CD4-positive, alpha-beta T cell (primary cell): ENCODE results near the gene HNRNPD. TPM values are rescaled to one million over a fixed set of nuclear protein-coding genes. Genes with fewer than 3 reads are reported as not detected.
"Not testable (repeated sequence)": the region's sequence is repeated elsewhere in the genome, so short reads cannot be mapped to it uniquely, and the experiment has no call there.

Experiments
- ATAC-seq: fragments of 200-7000 bp; cut with Tn5 transposase; one replicate; pipeline ENCODE4 v1.10.0; 2022; ENCODE audit warnings: mild to moderate bottlenecking; ENCODE audit not compliant: poor library complexity
- CTCF ChIA-PET: fragments of 350-600 bp; sonication (Branson Sonifier 250); formaldehyde crosslinking; loops from one replicate; lab custom pipeline; 2021; ENCODE audit warnings: antibody characterized with exemption, inconsistent platforms; lab: Charles Lee
- POLR2A ChIA-PET: fragments of 350-600 bp; sonication (Branson Sonifier 250); formaldehyde crosslinking; loops from one replicate; lab custom pipeline; 2021; ENCODE audit warnings: antibody characterized with exemption, inconsistent platforms; lab: Charles Lee
- DNase-seq, 14 experiments: peaks; one replicate each; pipeline ENCODE4 v3.0.0-alpha.2; 2013 to 2020; ENCODE audit warnings: mixed read lengths in 2 of 14
- H3K27ac ChIP-seq, 2 donors: one replicate each; pipeline versions ENCODE4 v1.5.1 to v1.7.0; 2013; ENCODE audit warnings: low read length in 2 of 2, low read depth in 1 of 2, mild to moderate bottlenecking in 1 of 2
- H3K27me3 ChIP-seq, 2 experiments: 1 replicate in 1 of 2; 2 replicates in 1 of 2; pipeline versions ENCODE4 v1.6.1 to v1.7.0; 2013; ENCODE audit warnings: low read length in 2 of 2, control low read depth in 1 of 2, mild to moderate bottlenecking in 1 of 2, moderate library complexity in 1 of 2; ENCODE audit not compliant: insufficient read depth in 2 of 2, control insufficient read depth in 1 of 2
- H3K36me3 ChIP-seq: one replicate; pipeline ENCODE4 v1.6.1; 2013; ENCODE audit warnings: low read length, control low read depth; ENCODE audit not compliant: insufficient read depth
- H3K4me1 ChIP-seq: one replicate; pipeline ENCODE4 v1.6.1; 2013; ENCODE audit warnings: low read length, control low read depth; ENCODE audit not compliant: insufficient read depth
- H3K4me3 ChIP-seq: one replicate; pipeline ENCODE4 v1.5.1; 2013; ENCODE audit warnings: mild to moderate bottlenecking, low read length, moderate library complexity
- H3K9me3 ChIP-seq, 2 experiments: 1 replicate in 1 of 2; 2 replicates in 1 of 2; pipeline versions ENCODE4 v1.6.1 to v1.7.0; 2013; ENCODE audit warnings: low read length in 2 of 2, mild to moderate bottlenecking in 2 of 2, control low read depth in 1 of 2, moderate library complexity in 1 of 2; ENCODE audit not compliant: control insufficient read depth in 1 of 2, insufficient read depth in 1 of 2
- H3K27ac Mint-ChIP-seq: one replicate; pipeline ENCODE4 v1.8.0; 2020; ENCODE audit warnings: mixed read lengths
- H3K27me3 Mint-ChIP-seq: one replicate; pipeline ENCODE4 v1.8.0; 2021; ENCODE audit warnings: mixed read lengths
- H3K36me3 Mint-ChIP-seq: one replicate; pipeline ENCODE4 v1.8.0; 2021; ENCODE audit warnings: low read depth, mixed read lengths
- H3K4me1 Mint-ChIP-seq: one replicate; pipeline ENCODE4 v1.8.0; 2021; ENCODE audit warnings: low read depth, mixed read lengths
- H3K4me3 Mint-ChIP-seq: one replicate; pipeline ENCODE4 v1.8.0; 2020; ENCODE audit warnings: mild to moderate bottlenecking, mixed read lengths
- H3K9me3 Mint-ChIP-seq: one replicate; pipeline ENCODE4 v1.8.0; 2020; ENCODE audit warnings: mixed read lengths
- CTCF ChIP-seq: fragments of 200-600 bp; IDR thresholded peaks from one replicate; pipeline ENCODE4 v1.8.0; 2022; ENCODE audit warnings: antibody characterized with exemption, mild to moderate bottlenecking
- intact Hi-C, 2 experiments: fragments of 100-400 bp; cut with DNase I in 1 of 2; cut with micrococcal nuclease in 1 of 2; formaldehyde crosslinking; loops; one replicate each; pipeline versions ENCODE4 v1.15.1 to v1.9.0; 2023 to 2025; cut with DNase I, micrococcal nuclease
- total RNA-seq, 174 experiments: library from RNA in 2 of 174; stranded (reverse) in 2 of 174; gene quantifications; one replicate each; pipeline ENCODE4 v1.2.3 and lab custom pipeline; 2021 to 2026

HNRNPD gene
- total RNA-seq, 2 experiments from 2014 or later, result 235 to 244 TPM

DNA sequence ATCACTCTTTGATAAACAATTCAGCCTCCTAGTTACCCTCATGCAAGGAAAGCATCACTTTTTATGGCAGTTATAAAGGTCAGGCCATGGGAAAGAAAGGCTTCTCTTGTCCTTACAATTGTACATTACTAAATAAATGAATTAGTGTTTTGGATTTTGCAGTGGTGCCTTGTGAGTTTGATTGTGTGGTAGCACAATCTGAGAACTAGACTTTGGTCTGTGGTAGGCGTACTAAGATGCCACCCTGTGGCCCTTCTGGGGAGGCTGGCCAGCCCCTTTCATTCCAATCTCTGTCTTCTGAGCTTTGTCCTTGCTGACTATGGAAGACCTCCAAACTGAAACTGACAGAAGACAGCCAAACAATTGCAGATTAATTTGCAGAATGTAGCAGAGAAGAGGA, 14.6 kb upstream of the HNRNPD start:
- TF ChIP-seq CTCF, result peak; percentile 28
- H3K4me3 Mint-ChIP-seq, result no peak overlapping the region
- ATAC-seq (no peak), DNase-seq (peak in 1 of 14 experiments; percentile 20)
- ChIA-PET CTCF (no interaction called here), POLR2A (no interaction called here)
- no peak overlapping the region for H3K27ac Mint-ChIP-seq
- H3K36me3 Mint-ChIP-seq, result no peaks in the 10 kb centered on the region
- Histone ChIP-seq H3K36me3 (no peaks in the 10 kb centered on the region), H3K4me1 (no peaks in the 10 kb centered on the region), H3K27ac (no peak overlapping the region), H3K27me3 (no peaks in the 10 kb centered on the region), H3K9me3 (no peaks in the 10 kb centered on the region), H3K4me3 (no peak overlapping the region)
- H3K27me3 Mint-ChIP-seq, result no peaks in the 10 kb centered on the region
- H3K4me1 Mint-ChIP-seq, result no peaks in the 10 kb centered on the region
- no peaks in the 10 kb centered on the region for H3K9me3 Mint-ChIP-seq
- intact Hi-C loops, result no loop called here

DNA sequence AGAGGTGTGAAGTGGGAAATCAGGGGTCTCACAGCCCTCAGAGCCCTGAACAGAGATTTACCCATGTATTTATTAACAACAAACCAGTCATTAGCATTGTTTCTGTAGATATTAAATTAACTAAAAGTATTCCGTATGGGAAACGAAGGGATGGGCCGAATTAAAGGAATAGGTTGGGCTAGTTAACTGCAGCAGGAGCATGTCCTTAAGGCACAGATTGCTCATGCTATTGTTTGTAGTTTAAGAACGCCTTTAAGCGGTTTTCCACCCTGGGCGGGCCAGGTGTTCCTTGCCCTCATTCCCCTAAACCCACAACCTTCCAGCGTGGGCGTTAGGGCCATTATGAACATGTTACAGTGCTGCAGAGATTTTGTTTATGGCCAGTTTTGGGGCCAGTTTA, 12.5 kb upstream of the HNRNPD start:
- H3K4me1 ChIP-seq, intact Hi-C loops, H3K4me3 ChIP-seq, H3K27me3 Mint-ChIP-seq, H3K27me3 ChIP-seq, H3K4me3 Mint-ChIP-seq, H3K36me3 Mint-ChIP-seq, H3K4me1 Mint-ChIP-seq, H3K36me3 ChIP-seq, H3K9me3 Mint-ChIP-seq, DNase-seq, ATAC-seq, H3K27ac Mint-ChIP-seq, H3K9me3 ChIP-seq, H3K27ac ChIP-seq: not testable (repeated sequence)
- ChIA-PET CTCF (interaction anchor here (1.3 kb wide), 1 partner anchor 11 kb away, joined by 3 read pairs; no protein-coding TSS in a partner anchor), POLR2A (interaction anchor here (0.9 to 1.2 kb wide), 3 partner anchors 9 to 44 kb away, joined by 3 to 8 read pairs (median 3); partner anchors contain the start of genes ENOPH1, HNRNPD and HNRNPDL)

GRCh38 chr4:82382751-82383150, 9.0 kb upstream of the HNRNPD start:
- DNase-seq (no peak), ATAC-seq (no peak)
- no peaks in the 10 kb centered on the region for H3K36me3 Mint-ChIP-seq
- Histone ChIP-seq H3K27ac (no peak overlapping the region), H3K27me3 (no peaks in the 10 kb centered on the region), H3K4me3 (no peak overlapping the region), H3K36me3 (no peaks in the 10 kb centered on the region), H3K4me1 (no peaks in the 10 kb centered on the region), H3K9me3 (no peaks in the 10 kb centered on the region)
- intact Hi-C loops, result no loop called here
- no peak for TF ChIP-seq CTCF
- no peaks in the 10 kb centered on the region for H3K9me3 Mint-ChIP-seq
- no peaks in the 10 kb centered on the region for H3K27me3 Mint-ChIP-seq
- H3K4me1 Mint-ChIP-seq, result peaks cover 19% of the 10 kb centered on the region
- H3K4me3 Mint-ChIP-seq, result no peak overlapping the region
- ChIA-PET POLR2A (interaction anchor here (2.0 to 2.4 kb wide), 2 partner anchors 45 to 47 kb away, joined by 5 to 9 read pairs; partner anchors contain the start of gene HNRNPDL), CTCF (no interaction called here)
- H3K27ac Mint-ChIP-seq, result no peak overlapping the region
